ENCODE measurements around the gene TBC1D22A.

The TBC1D22A gene

GRCh38 chr22:47016631-47017030, 254.2 kb downstream of the TBC1D22A start:
- no peak for DNase-seq

- DNase-seq, result no peak
Observed at GRCh38 chr22:47017245-47017644, 254.8 kb downstream of the TBC1D22A start.

GRCh38 chr22:47018010-47018910, 255.8 kb downstream of the TBC1D22A start:
- DNase-seq, result no peak

GRCh38 chr22:47019012-47019790, 256.8 kb downstream of the TBC1D22A start:
- no peak for DNase-seq

DNA sequence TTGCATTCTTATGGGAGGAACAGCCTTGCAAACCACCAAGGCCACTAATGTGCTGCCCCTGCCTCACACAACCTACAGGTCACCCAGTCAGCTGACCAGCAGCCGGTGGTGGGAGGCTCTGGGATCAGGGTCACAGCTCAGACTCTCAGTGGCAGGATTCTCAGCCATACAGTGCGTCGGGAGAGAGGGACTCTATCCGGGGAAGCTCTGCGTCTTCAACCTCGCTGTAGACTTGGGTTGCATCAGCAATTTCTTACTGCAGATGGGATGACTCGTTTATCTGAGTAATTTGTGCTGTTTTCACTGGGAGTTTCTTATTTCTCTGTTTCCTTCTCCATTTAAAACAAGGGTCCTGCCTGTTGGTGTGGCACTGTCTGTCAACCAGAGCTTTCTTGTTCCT, 257.7 kb downstream of the TBC1D22A start:
- DNase-seq, result peak; percentile 2 to 38 (median 30)

DNA sequence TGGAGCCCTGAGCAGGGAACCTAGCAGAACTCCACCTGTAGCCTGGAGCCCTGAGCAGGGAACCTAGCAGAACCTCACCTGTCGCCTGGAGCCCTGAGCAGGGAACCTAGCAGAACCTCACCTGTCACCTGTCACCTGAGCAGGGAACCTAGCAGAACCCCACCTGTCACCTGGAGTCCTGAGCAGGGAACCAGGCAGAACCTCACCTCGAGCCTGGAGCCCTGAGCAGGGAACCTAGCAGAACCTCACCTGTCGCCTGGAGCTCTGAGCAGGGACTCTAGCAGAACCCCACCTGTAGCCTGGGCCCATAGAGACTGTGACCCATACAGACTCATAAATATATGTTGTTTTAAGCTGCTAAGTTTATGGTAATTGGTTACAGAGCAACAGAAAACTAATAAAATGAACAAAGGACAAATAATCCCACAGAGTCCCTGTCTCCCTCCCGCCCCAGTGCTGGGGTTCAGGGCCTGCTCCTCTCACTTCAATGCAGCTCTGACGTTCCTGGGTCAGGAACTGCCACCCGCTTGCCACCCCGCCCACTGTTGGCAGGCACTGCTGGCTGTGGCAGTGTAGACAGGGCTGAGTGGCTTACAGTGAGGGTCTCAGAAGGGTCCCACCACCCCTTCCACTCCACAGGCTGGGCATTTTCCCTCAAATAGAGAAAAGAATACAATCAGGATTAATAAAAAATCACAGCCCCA, 259.1 kb downstream of the TBC1D22A start:
- DNase-seq, result no peak

- no peak for DNase-seq
Observed at GRCh38 chr22:47022075-47022473, 259.6 kb downstream of the TBC1D22A start.

DNA sequence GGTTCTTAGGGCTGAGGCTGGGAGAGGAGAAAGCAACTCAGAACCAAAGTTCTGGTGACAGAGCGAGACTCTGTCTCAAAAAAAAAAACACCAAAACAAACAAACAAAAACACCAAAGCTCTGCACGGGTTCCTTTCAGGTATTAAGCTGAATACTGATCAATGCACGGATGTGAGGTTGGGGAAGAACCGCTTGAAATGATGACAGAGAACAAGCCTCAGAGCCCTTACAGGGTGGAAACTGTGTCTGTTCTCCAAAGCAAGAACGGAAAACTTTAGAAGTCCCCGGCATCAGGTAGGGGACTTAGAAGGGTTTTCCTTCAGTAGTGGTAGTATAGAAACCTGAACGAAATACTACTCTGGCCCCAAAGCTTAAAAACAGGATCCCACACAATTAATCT, 260.0 kb downstream of the TBC1D22A start:
- DNase-seq, result no peak

- no peak for DNase-seq
Observed at GRCh38 chr22:47023871-47024270, 261.4 kb downstream of the TBC1D22A start.

DNA sequence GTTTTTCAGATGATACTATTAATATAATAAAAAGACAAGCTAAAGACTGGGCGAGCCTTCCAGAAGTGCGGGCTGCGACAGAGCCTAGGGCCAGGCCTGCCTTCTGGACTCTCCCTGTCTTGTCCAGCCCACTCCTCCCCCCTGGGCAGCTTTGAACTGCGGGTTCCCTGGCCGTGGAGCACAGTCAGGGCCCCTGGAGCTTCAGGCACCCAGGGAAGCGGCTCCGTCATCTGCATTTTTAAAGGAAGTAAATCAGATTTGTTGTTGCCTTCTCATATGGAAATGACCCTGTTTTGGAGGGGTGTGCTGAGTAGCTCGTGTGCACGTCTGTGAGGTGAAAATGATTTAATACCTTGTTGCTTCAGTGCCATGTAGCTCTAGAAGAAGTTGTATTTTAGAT, 265.3 kb downstream of the TBC1D22A start:
- DNase-seq, result no peak

DNA sequence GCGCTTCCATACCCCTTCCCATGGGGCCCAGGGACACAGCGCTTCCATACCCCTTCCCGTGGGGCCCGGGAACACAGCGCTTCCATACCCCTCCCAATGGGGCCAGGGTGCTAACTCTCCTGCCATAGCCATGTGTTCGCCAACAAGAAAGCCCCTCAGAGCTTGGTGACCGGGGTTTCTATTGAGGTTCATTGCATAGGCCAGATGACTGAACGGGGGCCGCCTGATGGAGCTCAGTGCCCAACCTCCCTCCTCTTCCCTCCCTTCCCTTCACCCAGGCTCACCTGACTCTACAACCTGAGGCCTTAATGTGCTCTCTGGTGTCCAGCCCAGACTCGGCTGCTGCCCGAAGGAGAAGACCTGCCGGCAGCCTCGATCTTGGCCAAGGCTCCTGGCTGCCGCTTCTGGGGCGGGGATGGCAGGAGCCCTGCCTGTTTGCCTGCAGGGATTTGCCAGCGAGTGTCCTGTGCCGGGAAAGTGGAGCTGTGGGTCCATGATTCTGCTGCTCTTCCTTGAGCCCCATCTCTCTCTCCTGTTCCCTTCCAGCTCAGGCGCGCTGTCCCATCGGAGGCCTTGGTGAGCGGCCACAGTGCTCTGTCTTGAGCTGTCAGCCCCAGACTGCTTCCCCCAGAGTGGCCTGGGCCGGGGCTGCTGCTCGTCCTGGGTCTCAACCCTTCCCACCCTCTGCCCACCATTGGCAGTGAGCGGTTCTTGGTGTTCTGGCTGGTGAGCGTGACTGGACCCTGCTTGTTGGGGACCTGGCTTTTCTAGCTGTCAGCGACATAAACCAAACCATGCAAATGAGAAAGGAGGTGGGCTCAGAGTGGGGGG, 267.0 kb downstream of the TBC1D22A start:
- no peak for DNase-seq

- no peak for DNase-seq
Observed at GRCh38 chr22:47030143-47030661, 267.8 kb downstream of the TBC1D22A start.

GRCh38 chr22:47030881-47031627, 268.6 kb downstream of the TBC1D22A start:
- DNase-seq, result no peak

GRCh38 chr22:47031628-47031915, 269.1 kb downstream of the TBC1D22A start:
- DNase-seq, result no peak

DNA sequence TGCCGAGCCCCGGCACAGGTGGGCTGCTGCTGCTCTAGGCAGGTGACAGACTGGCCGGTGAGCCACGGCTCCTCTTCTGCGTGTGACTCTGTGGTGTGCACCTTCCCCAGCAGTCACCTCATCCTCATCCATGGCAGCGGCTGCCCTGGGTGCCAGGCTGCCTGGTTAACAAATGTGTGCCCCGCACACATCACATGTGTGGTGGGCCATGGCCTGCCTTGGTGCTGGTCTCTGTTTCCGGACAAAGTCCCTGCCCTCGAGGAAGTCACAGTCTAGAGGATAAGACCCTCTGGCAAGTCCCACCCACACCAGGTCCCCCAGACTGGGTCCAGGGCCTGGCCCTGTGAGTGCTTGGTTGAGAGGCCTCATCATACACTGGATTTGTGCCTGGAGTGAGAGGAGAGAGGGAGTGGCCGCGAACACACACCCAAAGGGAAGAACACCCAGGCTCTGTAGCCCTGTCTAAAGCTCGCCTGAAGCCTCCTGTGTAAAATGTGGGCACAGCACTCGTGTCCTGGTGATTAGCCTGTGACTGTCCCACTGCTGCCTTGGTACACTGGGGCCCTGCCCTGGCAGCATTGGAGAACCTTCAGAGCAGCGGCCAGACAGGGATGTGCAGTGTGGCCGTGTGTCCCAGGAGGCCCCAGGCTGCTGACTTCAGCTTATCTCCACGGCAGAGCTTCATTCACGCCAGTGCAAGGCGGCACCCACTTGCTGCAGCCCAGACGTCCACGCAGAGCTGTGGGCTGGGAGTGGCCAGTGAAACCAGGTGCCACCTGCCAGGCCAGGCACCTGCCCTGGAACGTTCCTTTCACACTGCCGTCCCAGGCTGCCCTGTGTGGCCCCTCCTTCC, 269.9 kb downstream of the TBC1D22A start:
- DNase-seq, result no peak

GRCh38 chr22:47032956-47033647, 270.7 kb downstream of the TBC1D22A start:
- no peak for DNase-seq

DNA sequence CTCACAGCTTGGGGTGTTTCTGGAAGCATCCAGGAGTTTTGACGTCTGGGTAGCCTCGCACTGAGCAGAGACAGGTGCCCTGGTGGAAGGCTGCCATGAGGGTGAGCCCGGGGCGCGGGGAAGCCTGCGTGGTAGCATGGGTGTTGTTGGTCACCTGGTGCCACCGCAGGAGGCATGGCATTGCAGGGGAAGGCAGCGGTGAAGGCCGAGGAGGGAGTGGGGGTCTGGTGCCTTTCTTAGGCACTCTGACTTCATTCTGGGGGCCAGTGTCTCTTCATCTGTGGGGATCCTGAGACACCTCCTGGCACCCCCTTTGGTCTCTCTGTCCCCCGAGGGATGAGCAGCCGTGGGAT, 271.2 kb downstream of the TBC1D22A start:
- no peak for DNase-seq

GRCh38 chr22:47034076-47034808, 271.8 kb downstream of the TBC1D22A start:
- no peak for DNase-seq

- DNase-seq, result no peak
Observed at GRCh38 chr22:47034905-47035419, 272.5 kb downstream of the TBC1D22A start.

Measured in suppressor macrophage (primary cell).